COLO668 (cell line): ENCODE data around the gene C1QTNF2.

ENCODE experiments used
- DNase-seq: peaks from one replicate; lab custom pipeline; 2025; ENCODE audit not compliant: unreplicated experiment; lab: John Stamatoyannopoulos, UW

The C1QTNF2 gene

DNA sequence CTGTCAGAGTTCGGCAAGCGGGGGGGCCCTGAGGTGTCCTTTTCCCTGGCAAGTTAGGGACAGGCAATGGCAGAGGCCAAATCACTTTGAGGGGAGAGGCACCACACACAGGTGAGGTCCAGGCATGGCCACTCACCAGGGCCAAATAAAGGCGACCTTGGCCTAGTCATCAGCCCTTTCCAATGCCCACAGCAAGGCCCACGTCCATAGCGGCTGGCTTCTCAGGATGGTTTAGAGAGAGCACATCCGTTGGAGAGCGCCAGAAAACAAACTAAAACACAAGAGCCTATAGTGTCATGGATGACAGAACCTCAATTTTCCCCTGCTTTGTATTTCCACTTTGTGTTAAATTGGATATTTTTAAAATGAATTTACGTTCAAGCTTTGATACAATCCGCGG is 65.1 kb downstream of the C1QTNF2 start:
- DNase-seq, result no peak

DNA sequence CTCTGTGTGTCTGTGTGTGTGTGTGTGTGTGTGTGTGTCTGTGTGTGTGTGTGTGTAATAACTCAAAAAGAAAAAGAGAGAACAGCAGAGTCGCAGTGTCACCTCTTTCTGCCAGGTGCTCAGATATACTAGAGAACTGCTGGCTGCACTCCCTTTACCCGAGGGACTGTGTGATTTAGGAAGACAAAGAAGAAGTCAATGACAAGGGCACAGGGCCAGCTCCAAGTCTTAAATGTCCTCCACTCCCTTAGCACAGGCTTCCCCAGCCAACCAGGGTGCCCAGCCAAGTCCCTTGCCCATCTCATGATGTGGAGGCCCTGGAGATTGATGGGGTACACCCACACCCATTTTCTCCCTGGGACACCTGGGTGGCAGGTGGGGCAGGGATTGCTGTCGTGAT is 66.7 kb downstream of the C1QTNF2 start:
- no peak for DNase-seq

DNA sequence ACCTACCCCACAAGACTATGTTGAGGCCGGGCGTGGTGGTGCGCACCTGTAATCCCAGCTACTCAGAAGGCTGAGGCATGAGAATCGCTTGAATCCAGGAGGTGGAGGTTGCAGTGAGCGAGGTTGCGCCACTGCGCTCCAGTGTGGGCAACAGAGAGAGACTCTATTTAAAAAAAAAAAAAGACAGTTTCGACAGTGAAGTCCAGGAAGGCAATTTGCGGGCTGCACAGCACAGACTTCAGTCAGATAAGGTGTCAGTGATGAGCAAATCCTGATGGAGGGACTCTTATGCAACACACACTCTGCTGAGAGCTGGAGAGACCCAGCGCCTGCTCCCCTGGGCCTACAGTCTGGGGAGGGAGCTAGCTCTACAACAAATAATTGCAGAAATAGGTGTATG is 72.2 kb downstream of the C1QTNF2 start:
- DNase-seq, result no peak

DNA sequence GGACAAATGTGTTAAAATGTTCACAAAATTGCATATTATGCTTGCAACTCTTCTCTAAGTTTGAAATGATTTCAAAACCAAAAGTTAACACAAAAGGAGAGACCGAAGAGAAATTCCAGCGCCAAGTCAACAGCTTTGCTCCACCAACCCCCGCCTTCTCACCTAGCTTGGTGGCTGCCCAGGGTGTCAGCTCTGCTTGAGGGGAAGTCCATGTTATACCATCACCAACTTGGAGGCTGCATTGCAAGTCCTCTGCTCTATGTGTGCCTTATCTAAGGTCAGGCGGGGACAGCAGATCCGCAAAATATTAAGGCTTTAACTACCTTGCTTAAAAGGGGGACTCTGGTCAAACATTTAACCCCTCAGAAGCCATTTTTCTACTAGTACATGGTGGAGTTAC is 72.7 kb downstream of the C1QTNF2 start:
- DNase-seq, result no peak
